PC-3 (cell line): ENCODE data around the gene B4GALNT1.

Experiments
- EZH2 ChIP-seq: fragments of 300-600 bp; sonication (generic); IDR thresholded peaks from one replicate; pipeline ENCODE4 v1.6.1; 2017; ENCODE audit warnings: antibody characterized with exemption, mild to moderate bottlenecking, low read length; ENCODE audit not compliant: unreplicated experiment
- TF ChIP-seq, protein P1 (sequence below): fragments of 300-600 bp; sonication (generic); conservative IDR thresholded peaks from 2 replicates; pipeline ENCODE4 v1.5.1; 2017; ENCODE audit warnings: antibody characterized with exemption, low read depth, mild to moderate bottlenecking, low read length

DNA sequence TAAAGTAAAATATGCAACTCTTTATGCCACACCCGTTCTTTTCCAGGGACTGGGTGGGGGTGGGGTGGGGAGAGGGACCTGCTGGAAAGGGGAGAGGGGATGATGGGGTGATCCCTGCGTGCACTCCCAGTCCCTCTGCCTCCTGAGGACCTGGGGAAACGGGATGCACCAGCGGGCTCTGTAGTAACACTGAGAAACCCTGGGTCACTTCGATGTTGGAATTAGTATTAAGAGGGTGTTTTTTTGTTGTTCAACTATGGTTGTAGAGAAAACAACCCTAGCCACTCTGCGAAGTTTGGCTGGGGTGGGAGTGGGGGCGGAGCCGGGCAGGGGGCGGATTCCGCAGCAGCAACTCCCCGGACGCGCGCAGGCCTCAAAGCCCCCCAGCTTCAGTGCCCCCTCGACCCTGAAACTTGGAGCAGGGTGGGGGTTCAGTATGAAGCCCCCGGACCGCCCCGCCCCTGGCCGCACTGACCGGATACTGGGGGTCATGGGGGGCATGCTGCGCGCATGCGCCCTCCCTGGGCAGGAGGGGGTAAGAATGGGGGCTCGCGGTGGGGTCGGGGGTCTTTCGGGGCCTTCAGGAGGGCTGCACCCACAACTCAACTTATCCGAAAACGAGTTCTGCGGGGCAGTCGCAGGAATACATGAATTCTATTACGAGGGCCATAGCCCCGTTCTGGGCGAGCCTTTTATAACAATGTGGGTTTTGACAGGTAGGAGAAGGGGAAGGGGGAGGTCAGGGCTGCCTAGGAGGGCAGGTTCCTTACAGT, 23.0 kb downstream of the B4GALNT1 start:
- TF ChIP-seq, protein P1, sequence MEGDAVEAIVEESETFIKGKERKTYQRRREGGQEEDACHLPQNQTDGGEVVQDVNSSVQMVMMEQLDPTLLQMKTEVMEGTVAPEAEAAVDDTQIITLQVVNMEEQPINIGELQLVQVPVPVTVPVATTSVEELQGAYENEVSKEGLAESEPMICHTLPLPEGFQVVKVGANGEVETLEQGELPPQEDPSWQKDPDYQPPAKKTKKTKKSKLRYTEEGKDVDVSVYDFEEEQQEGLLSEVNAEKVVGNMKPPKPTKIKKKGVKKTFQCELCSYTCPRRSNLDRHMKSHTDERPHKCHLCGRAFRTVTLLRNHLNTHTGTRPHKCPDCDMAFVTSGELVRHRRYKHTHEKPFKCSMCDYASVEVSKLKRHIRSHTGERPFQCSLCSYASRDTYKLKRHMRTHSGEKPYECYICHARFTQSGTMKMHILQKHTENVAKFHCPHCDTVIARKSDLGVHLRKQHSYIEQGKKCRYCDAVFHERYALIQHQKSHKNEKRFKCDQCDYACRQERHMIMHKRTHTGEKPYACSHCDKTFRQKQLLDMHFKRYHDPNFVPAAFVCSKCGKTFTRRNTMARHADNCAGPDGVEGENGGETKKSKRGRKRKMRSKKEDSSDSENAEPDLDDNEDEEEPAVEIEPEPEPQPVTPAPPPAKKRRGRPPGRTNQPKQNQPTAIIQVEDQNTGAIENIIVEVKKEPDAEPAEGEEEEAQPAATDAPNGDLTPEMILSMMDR = no peak
- no peak for TF ChIP-seq EZH2
